ENCODE data around the gene GSTA1.

Gene GSTA1

GRCh38 chr6:52746213-52746612 is 57.4 kb downstream of the GSTA1 start:
- TF ChIP-seq CTCF (conservative IDR thresholded peaks at IDR 0.05; ENCODE audit: low read depth, low read length), result no peak
- no peak for DNase-seq (ENCODE audit: low read depth)
- H3K4me3 ChIP-seq (ENCODE audit: low read depth, low read length), result no peak overlapping the region

- TF ChIP-seq CTCF (conservative IDR thresholded peaks at IDR 0.05; ENCODE audit: low read depth, low read length), result no peak
- no peak for DNase-seq (ENCODE audit: low read depth)
- H3K4me3 ChIP-seq (ENCODE audit: low read depth, low read length), result no peak overlapping the region
These were observed 57.8 kb downstream of the GSTA1 start for GRCh38 chr6:52745764-52746201.

- no peak overlapping the region for H3K4me3 ChIP-seq (ENCODE audit: low read depth, low read length)
- no peak for TF ChIP-seq CTCF (conservative IDR thresholded peaks at IDR 0.05; ENCODE audit: low read depth, low read length)
- DNase-seq (ENCODE audit: low read depth), result no peak
These were observed 61.7 kb downstream of the GSTA1 start for GRCh38 chr6:52741872-52742271.

Data from choroid plexus epithelial cell (primary cell).